Breast epithelium (tissue), 4 donors: ENCODE results near the gene FBH1. TPM values are rescaled to one million over a fixed set of nuclear protein-coding genes. Genes with fewer than 3 reads are reported as not detected.
"Not testable (repeated sequence)": the region's sequence is repeated elsewhere in the genome, so short reads cannot be mapped to it uniquely, and the experiment has no call there.

Source experiments
- DNase-seq, 2 donors: peaks; one replicate each; pipeline ENCODE4 v3.0.0-alpha.2; 2019; ENCODE audit warnings: low spot score in 2 of 2
- H3K27ac ChIP-seq, 2 donors: fragments of 200-600 bp; sonication (generic) in 1 of 2; one replicate each; pipeline ENCODE4 v1.5.1; 2016 to 2019; ENCODE audit warnings: mild to moderate bottlenecking in 1 of 2
- H3K27me3 ChIP-seq, 2 donors: fragments of 200-600 bp; sonication (generic) in 1 of 2; one replicate each; pipeline versions ENCODE4 v1.5.1 to v1.6.0; 2017 to 2019; ENCODE audit warnings: control low read depth in 1 of 2, mild to moderate bottlenecking in 1 of 2
- H3K36me3 ChIP-seq: fragments of 200-600 bp; one replicate; pipeline ENCODE4 v1.5.1; 2019
- H3K4me1 ChIP-seq, 2 donors: fragments of 200-600 bp; sonication (generic); one replicate each; pipeline ENCODE4 v1.5.1; 2016 to 2019; ENCODE audit warnings: control low read depth in 1 of 2
- H3K4me3 ChIP-seq, 3 donors: fragments of 200-600 bp; sonication (generic); 1 replicate in 2 of 3; 2 replicates in 1 of 3; pipeline ENCODE4 v1.5.1; 2016 to 2019; ENCODE audit warnings: mild to moderate bottlenecking in 3 of 3, moderate library complexity in 2 of 3
- H3K9me3 ChIP-seq, 2 donors: fragments of 200-600 bp; sonication (generic) in 1 of 2; one replicate each; pipeline ENCODE4 v1.5.1; 2016 to 2019; ENCODE audit warnings: control low read depth in 1 of 2
- CTCF ChIP-seq, 3 donors: fragments of 450-650 bp; IDR thresholded peaks; one replicate each; pipeline ENCODE4 v1.5.1; 2016 to 2017; ENCODE audit warnings: antibody characterized with exemption in 3 of 3, mild to moderate bottlenecking in 3 of 3, moderate library complexity in 3 of 3
- POLR2A ChIP-seq: fragments of 450-650 bp; IDR thresholded peaks from one replicate; pipeline ENCODE4 v1.6.1; 2016; ENCODE audit warnings: antibody characterized with exemption, mild to moderate bottlenecking, moderate library complexity
- POLR2AphosphoS5 ChIP-seq, 3 donors: sonication (generic); formaldehyde crosslinking; IDR thresholded peaks; one replicate each; pipeline ENCODE4 v1.6.1; 2017; ENCODE audit warnings: antibody characterized with exemption in 3 of 3
- intact Hi-C: fragments of 100-400 bp; cut with DNase I; formaldehyde crosslinking; loops from one replicate; pipeline ENCODE4 v1.15.1; 2023; ENCODE audit warnings: low total_unique reads
- total RNA-seq, 3 donors: library from RNA; depleted of rRNA; stranded (reverse); fragments of >200 nt; gene quantifications; one replicate each; pipeline ENCODE4 v1.1.0, GENCODE V29; 2016

FBH1 gene
- total RNA-seq, 3 donors from 2014 or later, result 91.2 to 115 (median 109) TPM

DNA sequence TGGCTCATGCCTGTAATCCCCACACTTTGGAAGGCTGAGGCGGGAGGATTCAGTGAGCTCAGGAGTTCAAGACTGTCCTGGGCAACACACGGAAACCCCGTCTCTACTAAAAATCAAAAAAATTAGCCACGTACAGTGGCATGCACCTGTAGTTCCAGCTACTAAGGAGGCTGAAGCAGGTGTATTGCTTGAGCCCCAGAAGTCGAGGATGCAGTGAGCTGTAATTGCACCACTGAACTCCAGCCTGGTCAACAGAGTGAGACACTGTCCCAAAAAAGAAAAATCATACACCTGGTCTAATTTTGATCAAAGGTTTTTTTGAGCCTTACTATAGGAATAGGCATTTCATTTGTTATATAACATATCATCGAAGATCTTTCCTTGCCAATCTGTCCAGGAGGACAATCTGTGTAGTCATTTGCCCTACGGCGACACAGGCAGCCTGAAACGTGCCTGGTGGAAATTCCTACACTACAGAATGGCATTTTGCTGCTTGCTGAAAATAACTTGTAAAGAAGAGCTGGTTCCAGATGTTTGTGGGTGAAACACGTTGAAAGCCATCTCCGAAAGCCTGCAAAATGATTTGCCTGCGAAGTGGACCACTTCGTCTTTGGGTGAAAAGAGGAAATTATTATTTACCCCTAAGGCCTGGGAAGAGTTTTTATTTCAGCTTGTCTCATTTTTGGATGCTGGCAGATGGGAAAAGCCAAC, 45.5 kb upstream of the FBH1 start:
- Histone ChIP-seq H3K4me3 (no peak overlapping the region), H3K27ac (peak overlapping the region; percentile 0 to 10), H3K36me3 (no peaks in the 10 kb centered on the region), H3K4me1 (no peaks in the 10 kb centered on the region), H3K27me3 (no peaks in the 10 kb centered on the region), H3K9me3 (no peaks in the 10 kb centered on the region)
- intact Hi-C loops, result no loop called here
- DNase-seq, result no peak
- no peak for TF ChIP-seq CTCF (IDR thresholded peaks at IDR 0.05)
- TF ChIP-seq POLR2AphosphoS5 (IDR thresholded peaks at IDR 0.05), result no peak
- no peak for TF ChIP-seq POLR2A

DNA sequence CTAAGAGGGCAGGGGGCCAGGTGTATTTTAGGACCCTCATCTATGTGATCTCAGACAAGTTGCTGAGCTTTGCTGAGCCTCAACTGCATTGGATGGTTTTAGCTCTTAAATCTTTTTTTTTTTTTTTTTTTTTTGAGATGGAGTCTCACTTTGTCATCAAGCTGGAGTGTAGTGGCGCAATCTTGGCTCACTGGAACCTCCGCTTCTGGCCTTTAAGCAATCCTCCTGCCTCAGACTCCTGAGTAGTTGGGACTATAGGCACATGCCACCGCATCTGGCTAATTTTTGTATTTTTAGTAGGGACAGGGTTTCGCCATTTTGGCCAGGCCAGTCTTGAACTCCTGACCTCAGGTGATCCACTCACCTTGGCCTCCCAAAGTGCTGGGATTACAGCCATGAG, 43.4 kb upstream of the FBH1 start:
- H3K4me3 ChIP-seq, H3K36me3 ChIP-seq, intact Hi-C loops, H3K9me3 ChIP-seq, DNase-seq, H3K27me3 ChIP-seq, H3K4me1 ChIP-seq: not testable (repeated sequence)
- peak overlapping the region; percentile 40 to 71 for H3K27ac ChIP-seq

DNA sequence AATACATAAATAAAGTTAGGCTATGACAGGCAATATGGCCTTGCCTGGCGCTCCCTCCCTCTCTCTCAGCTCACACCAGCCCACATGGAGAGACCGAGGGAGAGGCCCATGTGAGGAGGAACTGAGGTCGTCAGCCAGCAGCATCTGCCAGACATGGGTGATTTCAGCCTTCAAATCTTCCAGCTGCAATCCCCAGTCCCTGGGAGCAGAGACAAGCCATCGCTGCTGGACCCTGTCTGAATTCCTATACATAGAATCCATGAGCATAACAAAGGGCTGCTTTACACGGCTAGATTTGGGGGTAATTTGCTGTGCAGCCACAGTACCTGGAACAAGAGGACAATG, 35.9 kb upstream of the FBH1 start:
- Histone ChIP-seq H3K36me3 (no peaks in the 10 kb centered on the region), H3K27ac (no peak overlapping the region), H3K9me3 (no peaks in the 10 kb centered on the region), H3K4me1 (no peaks in the 10 kb centered on the region), H3K27me3 (no peaks in the 10 kb centered on the region), H3K4me3 (no peak overlapping the region)
- DNase-seq, result no peak
- intact Hi-C loops, result no loop called here
- TF ChIP-seq CTCF (IDR thresholded peaks at IDR 0.05), result no peak
- TF ChIP-seq POLR2A, result no peak
- TF ChIP-seq POLR2AphosphoS5 (IDR thresholded peaks at IDR 0.05), result no peak

DNA sequence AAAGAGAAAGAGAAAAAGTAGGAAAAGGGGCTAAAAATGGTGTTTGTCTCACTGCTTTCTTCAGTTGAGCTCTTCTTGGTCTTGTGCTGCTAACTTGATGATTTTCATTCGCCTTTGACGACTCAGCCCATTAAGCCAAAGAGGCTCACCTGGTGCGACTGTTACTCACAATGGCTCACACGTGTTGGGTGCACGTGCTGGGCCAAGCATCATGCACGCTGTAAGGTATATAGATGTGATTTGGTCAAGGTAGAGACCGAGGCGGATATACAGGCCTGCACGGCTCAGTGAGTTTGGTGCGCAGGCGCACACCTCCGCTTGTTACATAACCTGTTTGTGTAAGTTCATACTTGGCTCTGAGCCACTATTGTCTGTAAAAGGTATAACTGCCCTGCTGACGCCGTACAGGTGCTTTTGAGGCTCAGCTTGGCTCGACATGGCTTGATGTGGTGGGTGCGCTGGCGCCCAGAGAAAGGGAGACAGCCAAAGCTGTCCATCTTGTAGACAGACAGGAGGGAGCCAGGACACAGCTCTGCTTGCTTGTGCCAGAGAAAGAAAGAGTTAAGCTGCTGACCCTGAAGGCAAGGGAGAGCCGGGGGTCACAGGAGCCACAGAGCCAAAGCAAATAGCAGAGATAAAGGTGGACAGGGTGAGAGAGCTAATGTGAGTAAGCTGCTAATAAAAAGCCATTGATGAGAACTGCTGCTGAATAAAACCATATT, 33.9 kb upstream of the FBH1 start:
- Histone ChIP-seq H3K27ac (no peak overlapping the region), H3K4me1 (no peaks in the 10 kb centered on the region), H3K4me3 (no peak overlapping the region), H3K9me3 (no peaks in the 10 kb centered on the region), H3K36me3 (no peaks in the 10 kb centered on the region), H3K27me3 (no peaks in the 10 kb centered on the region)
- no peak for DNase-seq
- no peak for TF ChIP-seq POLR2A
- no peak for TF ChIP-seq CTCF (IDR thresholded peaks at IDR 0.05)
- no peak for TF ChIP-seq POLR2AphosphoS5 (IDR thresholded peaks at IDR 0.05)
- intact Hi-C loops, result no loop called here

GRCh38 chr10:5856701-5857004, 33.4 kb upstream of the FBH1 start:
- TF ChIP-seq CTCF (IDR thresholded peaks at IDR 0.05) (no peak), POLR2A (no peak), POLR2AphosphoS5 (IDR thresholded peaks at IDR 0.05) (no peak)
- H3K4me3 ChIP-seq, result no peak overlapping the region
- H3K4me1 ChIP-seq, result no peaks in the 10 kb centered on the region
- no peak for DNase-seq
- intact Hi-C loops, result no loop called here
- H3K27me3 ChIP-seq, result no peaks in the 10 kb centered on the region
- no peaks in the 10 kb centered on the region for H3K36me3 ChIP-seq
- no peaks in the 10 kb centered on the region for H3K9me3 ChIP-seq
- no peak overlapping the region for H3K27ac ChIP-seq
